GM18498 (cell line): ENCODE results near the gene PTPRT.
"Not testable (repeated sequence)": the region's sequence is repeated elsewhere in the genome, so short reads cannot be mapped to it uniquely, and the experiment has no call there.

Source experiments
- ATAC-seq: cut with Tn5 transposase; IDR thresholded peaks from one replicate; pipeline ENCODE4 v1.9.1; 2021; ENCODE audit warnings: mild to moderate bottlenecking, moderate library complexity; ENCODE audit not compliant: unreplicated experiment

Gene PTPRT

GRCh38 chr20:42920776-42921175, 268.9 kb downstream of the PTPRT start:
- ATAC-seq = no peak

GRCh38 chr20:42919316-42919715, 270.4 kb downstream of the PTPRT start:
- ATAC-seq = no peak

- no peak for ATAC-seq
Observed at GRCh38 chr20:42915081-42915480, 274.6 kb downstream of the PTPRT start.

- ATAC-seq = no peak
Observed at GRCh38 chr20:42914302-42914701, 275.4 kb downstream of the PTPRT start.

- ATAC-seq = not testable (repeated sequence)
Observed at GRCh38 chr20:42910808-42911207, 278.9 kb downstream of the PTPRT start.

- ATAC-seq = no peak
Observed at GRCh38 chr20:42907730-42908129, 282.0 kb downstream of the PTPRT start.

GRCh38 chr20:42906120-42906519, 283.6 kb downstream of the PTPRT start:
- no peak for ATAC-seq

- ATAC-seq = no peak
Observed at GRCh38 chr20:42902509-42902908, 287.2 kb downstream of the PTPRT start.

- ATAC-seq = no peak
Observed at GRCh38 chr20:42901689-42902440, 287.8 kb downstream of the PTPRT start.

GRCh38 chr20:42900764-42901163, 288.9 kb downstream of the PTPRT start:
- ATAC-seq = not testable (repeated sequence)

- ATAC-seq = no peak
Observed at GRCh38 chr20:42895020-42895419, 294.7 kb downstream of the PTPRT start.

GRCh38 chr20:42894483-42894882, 295.2 kb downstream of the PTPRT start:
- ATAC-seq = no peak

GRCh38 chr20:42889517-42889916, 300.2 kb downstream of the PTPRT start:
- ATAC-seq = no peak

- ATAC-seq = no peak
Observed at GRCh38 chr20:42887281-42887680, 302.4 kb downstream of the PTPRT start.

GRCh38 chr20:42886801-42887200, 302.9 kb downstream of the PTPRT start:
- no peak for ATAC-seq

GRCh38 chr20:42886046-42886445, 303.7 kb downstream of the PTPRT start:
- no peak for ATAC-seq

- ATAC-seq = no peak
Observed at GRCh38 chr20:42875581-42875980, 314.1 kb downstream of the PTPRT start.

- no peak for ATAC-seq
Observed at GRCh38 chr20:42873259-42873658, 316.4 kb downstream of the PTPRT start.

- no peak for ATAC-seq
Observed at GRCh38 chr20:42864116-42864515, 325.6 kb downstream of the PTPRT start.

- ATAC-seq = no peak
Observed at GRCh38 chr20:42862446-42862845, 327.3 kb downstream of the PTPRT start.

GRCh38 chr20:42857446-42857845, 332.3 kb downstream of the PTPRT start:
- no peak for ATAC-seq

GRCh38 chr20:42855896-42856295, 333.8 kb downstream of the PTPRT start:
- no peak for ATAC-seq

- no peak for ATAC-seq
Observed at GRCh38 chr20:42852691-42853090, 337.0 kb downstream of the PTPRT start.
